Measurements from ENCODE around the gene CFAP298. TPM values are rescaled to one million over a fixed set of nuclear protein-coding genes. Genes with fewer than 3 reads are reported as not detected.

CFAP298 gene
- total and polyA plus RNA-seq, 10 of the 15 experiments (the other 5 are each of a cell fraction or from before 2014, with no cell fraction given), result 9.5 to 79.1 (median 30.2) TPM

DNA sequence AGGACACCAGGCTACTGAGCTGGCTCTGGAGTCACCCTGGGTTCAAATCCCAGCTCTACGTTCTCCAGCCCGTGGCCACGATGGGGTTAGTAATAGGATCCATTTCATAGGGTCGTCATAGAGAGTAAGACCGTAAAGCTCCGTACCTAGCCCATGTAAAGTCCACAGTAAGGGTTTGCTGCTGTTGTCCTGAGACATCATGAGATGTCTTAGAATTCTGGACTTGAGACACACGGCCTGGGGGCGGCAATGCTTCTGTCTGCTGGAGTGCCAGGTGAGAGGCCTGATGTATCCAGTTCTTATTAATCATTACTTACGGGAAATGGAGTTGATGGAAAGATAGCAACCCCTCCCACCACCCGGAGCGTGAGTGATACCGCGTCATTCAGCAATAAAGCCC lies 30.4 kb downstream of the CFAP298 start (continued):
- TF ChIP-seq EGR1 (IDR thresholded peaks at IDR 0.05; ENCODE audit: borderline replicate concordance in 1 of 2, low read depth in 2 of 2, low read length in 2 of 2), result no peak
- TF ChIP-seq, protein P1, sequence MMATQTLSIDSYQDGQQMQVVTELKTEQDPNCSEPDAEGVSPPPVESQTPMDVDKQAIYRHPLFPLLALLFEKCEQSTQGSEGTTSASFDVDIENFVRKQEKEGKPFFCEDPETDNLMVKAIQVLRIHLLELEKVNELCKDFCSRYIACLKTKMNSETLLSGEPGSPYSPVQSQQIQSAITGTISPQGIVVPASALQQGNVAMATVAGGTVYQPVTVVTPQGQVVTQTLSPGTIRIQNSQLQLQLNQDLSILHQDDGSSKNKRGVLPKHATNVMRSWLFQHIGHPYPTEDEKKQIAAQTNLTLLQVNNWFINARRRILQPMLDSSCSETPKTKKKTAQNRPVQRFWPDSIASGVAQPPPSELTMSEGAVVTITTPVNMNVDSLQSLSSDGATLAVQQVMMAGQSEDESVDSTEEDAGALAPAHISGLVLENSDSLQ (IDR thresholded peaks at IDR 0.05), result no peak
- TF ChIP-seq TBL1XR1 (IDR thresholded peaks at IDR 0.05; ENCODE audit: low read depth, low read length), result no peak
- TF ChIP-seq, protein P2, sequence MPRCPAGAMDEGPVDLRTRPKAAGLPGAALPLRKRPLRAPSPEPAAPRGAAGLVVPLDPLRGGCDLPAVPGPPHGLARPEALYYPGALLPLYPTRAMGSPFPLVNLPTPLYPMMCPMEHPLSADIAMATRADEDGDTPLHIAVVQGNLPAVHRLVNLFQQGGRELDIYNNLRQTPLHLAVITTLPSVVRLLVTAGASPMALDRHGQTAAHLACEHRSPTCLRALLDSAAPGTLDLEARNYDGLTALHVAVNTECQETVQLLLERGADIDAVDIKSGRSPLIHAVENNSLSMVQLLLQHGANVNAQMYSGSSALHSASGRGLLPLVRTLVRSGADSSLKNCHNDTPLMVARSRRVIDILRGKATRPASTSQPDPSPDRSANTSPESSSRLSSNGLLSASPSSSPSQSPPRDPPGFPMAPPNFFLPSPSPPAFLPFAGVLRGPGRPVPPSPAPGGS (IDR thresholded peaks at IDR 0.05; ENCODE audit: borderline replicate concordance, insufficient read depth, low read depth, low read length, poor library complexity, severe bottlenecking), result no peak
- no peak for TF ChIP-seq RCOR1 (conservative IDR thresholded peaks at IDR 0.05; ENCODE audit: low read depth, low read length)
- no peak for TF ChIP-seq TCF3 (IDR thresholded peaks at IDR 0.05; ENCODE audit: borderline replicate concordance, insufficient read depth, low read depth, low read length)
- TF ChIP-seq, protein P3, sequence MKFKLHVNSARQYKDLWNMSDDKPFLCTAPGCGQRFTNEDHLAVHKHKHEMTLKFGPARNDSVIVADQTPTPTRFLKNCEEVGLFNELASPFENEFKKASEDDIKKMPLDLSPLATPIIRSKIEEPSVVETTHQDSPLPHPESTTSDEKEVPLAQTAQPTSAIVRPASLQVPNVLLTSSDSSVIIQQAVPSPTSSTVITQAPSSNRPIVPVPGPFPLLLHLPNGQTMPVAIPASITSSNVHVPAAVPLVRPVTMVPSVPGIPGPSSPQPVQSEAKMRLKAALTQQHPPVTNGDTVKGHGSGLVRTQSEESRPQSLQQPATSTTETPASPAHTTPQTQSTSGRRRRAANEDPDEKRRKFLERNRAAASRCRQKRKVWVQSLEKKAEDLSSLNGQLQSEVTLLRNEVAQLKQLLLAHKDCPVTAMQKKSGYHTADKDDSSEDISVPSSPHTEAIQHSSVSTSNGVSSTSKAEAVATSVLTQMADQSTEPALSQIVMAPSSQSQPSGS (IDR thresholded peaks at IDR 0.05; ENCODE audit: low read length), result no peak
- TF ChIP-seq POLR2AphosphoS5 (IDR thresholded peaks at IDR 0.05; ENCODE audit: low read length), result no peak
- TF ChIP-seq ZSCAN29 (IDR thresholded peaks at IDR 0.05), result no peak
